GM23338 (cell line): Measurements from ENCODE around the gene PBXIP1.

ENCODE experiments used
- REST ChIP-seq: IDR thresholded peaks from one replicate; pipeline ENCODE4 v1.6.1; 2018; ENCODE audit warnings: antibody characterized with exemption; ENCODE audit not compliant: unreplicated experiment
- TF ChIP-seq, protein P1 (sequence below), 2 experiments: fragments of 200-600 bp in 1 of 2; sonication (generic) in 1 of 2; conservative IDR thresholded peaks; 2 replicates each; pipeline versions ENCODE4 v1.5.1 to v1.6.1; 2016 to 2017; ENCODE audit warnings: antibody characterized with exemption in 2 of 2, low read depth in 2 of 2, mild to moderate bottlenecking in 2 of 2, moderate library complexity in 1 of 2

DNA sequence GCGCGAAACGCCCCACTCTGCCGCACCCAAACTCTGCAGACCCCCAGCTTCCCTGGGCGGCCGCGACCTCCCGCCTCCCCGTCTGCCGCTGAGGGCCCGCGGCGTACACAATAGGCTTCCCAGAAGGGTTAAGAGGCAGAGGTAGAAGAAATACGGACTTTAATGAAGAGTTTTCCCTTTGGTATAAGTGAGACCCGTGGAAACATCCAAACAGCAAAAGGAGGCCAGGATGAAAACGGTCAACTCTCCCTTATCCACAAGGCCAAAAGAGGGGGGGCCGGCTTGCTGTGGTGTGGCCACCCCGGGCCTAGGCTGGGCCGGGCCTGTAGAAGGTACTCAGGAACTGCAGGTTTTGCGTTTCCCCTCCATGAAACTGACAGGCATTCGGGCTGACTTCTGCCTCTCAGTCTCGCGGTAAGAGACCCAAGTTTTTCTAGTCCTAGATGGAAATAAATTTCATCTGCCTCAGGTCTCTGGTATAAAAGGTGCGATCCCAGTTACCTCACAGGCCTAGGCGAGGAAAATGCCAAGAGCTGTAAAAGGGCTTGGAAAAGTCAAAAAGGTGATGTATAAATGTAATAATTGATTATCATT is 6.4 kb upstream of the PBXIP1 start:
- no peak for TF ChIP-seq REST
- TF ChIP-seq, protein P1, sequence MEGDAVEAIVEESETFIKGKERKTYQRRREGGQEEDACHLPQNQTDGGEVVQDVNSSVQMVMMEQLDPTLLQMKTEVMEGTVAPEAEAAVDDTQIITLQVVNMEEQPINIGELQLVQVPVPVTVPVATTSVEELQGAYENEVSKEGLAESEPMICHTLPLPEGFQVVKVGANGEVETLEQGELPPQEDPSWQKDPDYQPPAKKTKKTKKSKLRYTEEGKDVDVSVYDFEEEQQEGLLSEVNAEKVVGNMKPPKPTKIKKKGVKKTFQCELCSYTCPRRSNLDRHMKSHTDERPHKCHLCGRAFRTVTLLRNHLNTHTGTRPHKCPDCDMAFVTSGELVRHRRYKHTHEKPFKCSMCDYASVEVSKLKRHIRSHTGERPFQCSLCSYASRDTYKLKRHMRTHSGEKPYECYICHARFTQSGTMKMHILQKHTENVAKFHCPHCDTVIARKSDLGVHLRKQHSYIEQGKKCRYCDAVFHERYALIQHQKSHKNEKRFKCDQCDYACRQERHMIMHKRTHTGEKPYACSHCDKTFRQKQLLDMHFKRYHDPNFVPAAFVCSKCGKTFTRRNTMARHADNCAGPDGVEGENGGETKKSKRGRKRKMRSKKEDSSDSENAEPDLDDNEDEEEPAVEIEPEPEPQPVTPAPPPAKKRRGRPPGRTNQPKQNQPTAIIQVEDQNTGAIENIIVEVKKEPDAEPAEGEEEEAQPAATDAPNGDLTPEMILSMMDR (conservative IDR thresholded peaks at IDR 0.05; ENCODE audit: low read depth in 2 of 2) = no peak
